Natural killer cell (primary cell): ENCODE data around the gene PTPN9. TPM values are rescaled to one million over a fixed set of nuclear protein-coding genes. Genes with fewer than 3 reads are reported as not detected.
A peak's percentile ranks its signal among the peaks of the same experiment; 100 is the strongest.
"Not testable (repeated sequence)": the region's sequence is repeated elsewhere in the genome, so short reads cannot be mapped to it uniquely, and the experiment has no call there.

Experiments
- ATAC-seq, 3 donors: fragments of 150-1000 bp in 2 of 3; fragments of 200-7000 bp in 1 of 3; cut with Tn5 transposase; 1 replicate in 1 of 3; 2 replicates in 2 of 3; pipeline ENCODE4 v1.10.0; 2021; ENCODE audit warnings: mild to moderate bottlenecking in 2 of 3, moderate library complexity in 2 of 3
- DNase-seq, 2 donors: peaks; one replicate each; pipeline versions ENCODE4 v3.0.0 to v3.0.0-alpha.2; 2013 to 2021; ENCODE audit warnings: mixed read lengths in 1 of 2
- H3K27ac ChIP-seq: one replicate; pipeline ENCODE4 v1.5.1; 2013; ENCODE audit warnings: mild to moderate bottlenecking, low read length
- H3K27me3 ChIP-seq: one replicate; pipeline ENCODE4 v1.6.1; 2013; ENCODE audit warnings: low read length; ENCODE audit not compliant: control insufficient read depth, insufficient read depth
- H3K36me3 ChIP-seq: one replicate; pipeline ENCODE4 v1.6.1; 2013; ENCODE audit warnings: low read length; ENCODE audit not compliant: control insufficient read depth, insufficient read depth
- H3K4me1 ChIP-seq: one replicate; pipeline ENCODE4 v1.6.1; 2013; ENCODE audit warnings: low read length; ENCODE audit not compliant: control insufficient read depth, insufficient read depth
- H3K4me3 ChIP-seq: one replicate; pipeline ENCODE4 v1.5.1; 2013; ENCODE audit warnings: low read length
- H3K9me3 ChIP-seq: one replicate; pipeline ENCODE4 v1.6.1; 2013; ENCODE audit warnings: low read length; ENCODE audit not compliant: control insufficient read depth, insufficient read depth
- H3K27ac Mint-ChIP-seq, 2 donors: one replicate each; pipeline ENCODE4 v1.8.0; 2022; ENCODE audit warnings: mild to moderate bottlenecking in 2 of 2, mixed read lengths in 2 of 2, moderate library complexity in 1 of 2
- H3K27me3 Mint-ChIP-seq, 2 donors: one replicate each; pipeline ENCODE4 v1.8.0; 2022; ENCODE audit warnings: low read depth in 2 of 2, mixed read lengths in 2 of 2
- H3K36me3 Mint-ChIP-seq: one replicate; pipeline ENCODE4 v1.8.0; 2022; ENCODE audit warnings: mixed read lengths
- H3K4me1 Mint-ChIP-seq, 2 donors: one replicate each; pipeline ENCODE4 v1.8.0; 2022; ENCODE audit warnings: mixed read lengths in 2 of 2
- H3K4me3 Mint-ChIP-seq: one replicate; pipeline ENCODE4 v1.8.0; 2022; ENCODE audit warnings: mild to moderate bottlenecking, moderate library complexity, mixed read lengths
- H3K9me3 Mint-ChIP-seq, 2 donors: one replicate each; pipeline ENCODE4 v1.8.0; 2022; ENCODE audit warnings: mixed read lengths in 2 of 2
- WGBS: methylation state at CpG from one replicate; pipeline ENCODE4 v1.1.7; 2013; ENCODE audit warnings: missing lambda C conversion rate; ENCODE audit not compliant: insufficient coverage; 5-methylcytosine and 5-hydroxymethylcytosine counted together
- intact Hi-C: fragments of 100-400 bp; cut with micrococcal nuclease; formaldehyde crosslinking; loops from one replicate; pipeline ENCODE4 v1.14.2; 2022
- total RNA-seq, 4 donors: library from RNA; stranded (reverse); fragments of 120-200 nt in 1 of 4; gene quantifications; one replicate each; pipeline versions ENCODE4 v1.2.3 to v1.2.4, GENCODE V29; 2013 to 2022
- TF ChIP-seq, protein P1 (sequence below): fragments of 200-600 bp; IDR thresholded peaks from one replicate; pipeline ENCODE4 v1.8.0; 2022; ENCODE audit warnings: antibody characterized with exemption

The PTPN9 gene
- total RNA-seq, 3 donors from 2014 or later (not counting 1 experiment from before 2014, with no cell fraction given) = 28.3 to 33.0 (median 28.9) TPM

DNA sequence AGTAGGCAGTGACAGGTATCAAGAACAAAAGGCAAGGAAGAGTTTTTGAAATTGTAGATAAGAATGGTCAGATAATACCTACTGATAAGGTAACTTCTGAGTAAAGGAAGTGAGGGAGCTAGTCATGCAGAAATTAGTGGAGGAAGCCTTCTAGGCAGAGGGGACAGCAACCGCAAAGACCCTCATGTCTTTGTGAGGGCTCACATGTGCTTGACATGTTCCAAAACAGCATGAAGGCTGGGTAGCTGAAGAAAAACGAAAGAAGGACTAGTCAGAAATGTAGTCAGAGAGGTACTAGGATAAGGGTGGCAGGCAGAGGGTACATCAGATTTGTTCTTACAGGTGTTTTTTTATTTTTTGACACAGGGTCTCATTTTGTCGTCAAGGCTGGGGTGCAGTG is 133.0 kb downstream of the PTPN9 start:
- Histone ChIP-seq H3K4me3 (no peak overlapping the region), H3K36me3 (peaks cover 12% of the 10 kb centered on the region), H3K4me1 (peaks cover 16% of the 10 kb centered on the region), H3K9me3 (no peaks in the 10 kb centered on the region), H3K27me3 (no peaks in the 10 kb centered on the region), H3K27ac (no peak overlapping the region)
- peak overlapping the region; percentile 3 to 25 for H3K27ac Mint-ChIP-seq
- H3K36me3 Mint-ChIP-seq = no peaks in the 10 kb centered on the region
- 43% methylated on average over 3 of the region's 3 CpGs for WGBS
- no peaks in the 10 kb centered on the region for H3K27me3 Mint-ChIP-seq
- intact Hi-C loops = no loop called here
- H3K4me1 Mint-ChIP-seq = peaks cover 36 to 45% of the 10 kb centered on the region in 2 donors
- ATAC-seq (no peak), DNase-seq (peak in 1 of 2 donors; percentile 22)
- TF ChIP-seq, protein P1, sequence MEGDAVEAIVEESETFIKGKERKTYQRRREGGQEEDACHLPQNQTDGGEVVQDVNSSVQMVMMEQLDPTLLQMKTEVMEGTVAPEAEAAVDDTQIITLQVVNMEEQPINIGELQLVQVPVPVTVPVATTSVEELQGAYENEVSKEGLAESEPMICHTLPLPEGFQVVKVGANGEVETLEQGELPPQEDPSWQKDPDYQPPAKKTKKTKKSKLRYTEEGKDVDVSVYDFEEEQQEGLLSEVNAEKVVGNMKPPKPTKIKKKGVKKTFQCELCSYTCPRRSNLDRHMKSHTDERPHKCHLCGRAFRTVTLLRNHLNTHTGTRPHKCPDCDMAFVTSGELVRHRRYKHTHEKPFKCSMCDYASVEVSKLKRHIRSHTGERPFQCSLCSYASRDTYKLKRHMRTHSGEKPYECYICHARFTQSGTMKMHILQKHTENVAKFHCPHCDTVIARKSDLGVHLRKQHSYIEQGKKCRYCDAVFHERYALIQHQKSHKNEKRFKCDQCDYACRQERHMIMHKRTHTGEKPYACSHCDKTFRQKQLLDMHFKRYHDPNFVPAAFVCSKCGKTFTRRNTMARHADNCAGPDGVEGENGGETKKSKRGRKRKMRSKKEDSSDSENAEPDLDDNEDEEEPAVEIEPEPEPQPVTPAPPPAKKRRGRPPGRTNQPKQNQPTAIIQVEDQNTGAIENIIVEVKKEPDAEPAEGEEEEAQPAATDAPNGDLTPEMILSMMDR = no peak
- no peaks in the 10 kb centered on the region for H3K9me3 Mint-ChIP-seq
- no peak overlapping the region for H3K4me3 Mint-ChIP-seq

DNA sequence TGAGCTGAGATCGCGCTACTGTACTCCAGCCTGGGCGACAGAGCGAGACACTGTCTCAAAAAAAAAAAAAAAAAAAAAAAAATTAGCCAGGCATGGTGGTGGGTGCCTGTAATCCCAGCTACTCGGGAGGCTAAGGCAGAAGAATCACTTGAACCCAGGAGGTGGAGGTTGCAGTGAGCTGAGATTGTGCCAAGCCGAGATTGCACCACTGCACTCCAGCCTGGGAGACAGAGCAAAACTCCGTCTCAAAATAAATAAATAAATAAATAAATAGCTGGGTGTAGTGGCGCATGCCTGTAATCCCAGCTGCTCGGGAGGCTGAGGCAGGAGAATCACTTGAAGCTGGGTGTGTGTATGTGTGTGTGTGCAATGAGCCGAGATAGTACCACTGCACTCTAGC is 133.8 kb downstream of the PTPN9 start:
- intact Hi-C loops, H3K27me3 ChIP-seq, H3K36me3 Mint-ChIP-seq, H3K9me3 ChIP-seq, H3K27ac Mint-ChIP-seq, DNase-seq, H3K4me3 Mint-ChIP-seq, ATAC-seq, H3K9me3 Mint-ChIP-seq, H3K27me3 Mint-ChIP-seq, H3K27ac ChIP-seq, H3K4me3 ChIP-seq: not testable (repeated sequence)
- WGBS = 91% methylated on average over 5 of the region's 10 CpGs
- H3K4me1 Mint-ChIP-seq = peaks cover 33 to 45% of the 10 kb centered on the region in 2 donors
- Histone ChIP-seq H3K4me1 (peaks cover 13% of the 10 kb centered on the region), H3K36me3 (peaks cover 12% of the 10 kb centered on the region)

- H3K27me3 ChIP-seq, H3K36me3 Mint-ChIP-seq, H3K4me1 ChIP-seq, ATAC-seq, H3K4me3 Mint-ChIP-seq, H3K4me3 ChIP-seq, DNase-seq, H3K27me3 Mint-ChIP-seq, H3K27ac Mint-ChIP-seq, H3K9me3 Mint-ChIP-seq, intact Hi-C loops, H3K9me3 ChIP-seq, H3K27ac ChIP-seq: not testable (repeated sequence)
- peaks cover 12% of the 10 kb centered on the region for H3K36me3 ChIP-seq
- WGBS = 100% methylated on average over 6 of the region's 8 CpGs
- peaks cover 23 to 38% of the 10 kb centered on the region in 2 donors for H3K4me1 Mint-ChIP-seq
Measured at GRCh38 chr15:75443972-75444453, 135.1 kb downstream of the PTPN9 start.

DNA sequence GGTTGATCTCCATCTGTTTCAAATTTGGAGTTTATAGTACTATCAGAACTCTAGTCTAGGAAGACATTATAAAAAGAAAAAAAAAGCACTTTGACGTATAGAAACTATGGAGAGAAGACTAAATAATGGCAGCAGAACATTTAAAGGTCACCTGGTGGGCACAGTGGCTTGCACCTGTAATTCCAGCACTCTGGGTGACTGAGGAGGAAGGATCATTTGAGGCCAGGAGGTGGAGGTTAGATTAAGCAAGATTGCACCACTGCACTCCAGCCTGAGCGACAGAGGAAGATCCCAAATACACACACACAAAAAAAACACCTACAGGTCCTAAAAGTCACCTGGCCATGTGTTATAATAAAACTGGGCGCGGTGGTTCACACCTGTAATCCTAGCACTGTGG is 141.4 kb downstream of the PTPN9 start:
- H3K4me3 Mint-ChIP-seq = peak overlapping the region; percentile 38
- no peak overlapping the region for H3K4me3 ChIP-seq
- peaks cover 3% of the 10 kb centered on the region for H3K4me1 ChIP-seq

More for the DNA sequence above, 141.4 kb downstream of the PTPN9 start:
- TF ChIP-seq, protein P1 = no peak
- H3K36me3 Mint-ChIP-seq = no peaks in the 10 kb centered on the region
- no peaks in the 10 kb centered on the region for H3K9me3 Mint-ChIP-seq
- no peaks in the 10 kb centered on the region for H3K27me3 Mint-ChIP-seq
- peaks cover 46 to 48% of the 10 kb centered on the region in 2 donors for H3K4me1 Mint-ChIP-seq
- WGBS = 97% methylated on average over 4 of the region's 4 CpGs
- ATAC-seq (peak in 1 of 3 donors; percentile 6), DNase-seq (no peak)
- no peak overlapping the region for H3K27ac ChIP-seq
- H3K36me3 ChIP-seq = peaks cover 17% of the 10 kb centered on the region
- no peaks in the 10 kb centered on the region for H3K27me3 ChIP-seq
- intact Hi-C loops = no loop called here
- H3K27ac Mint-ChIP-seq = peak overlapping the region; percentile 16 to 54
- no peaks in the 10 kb centered on the region for H3K9me3 ChIP-seq
